GM23338 (cell line): ENCODE results near the gene IL4I1. TPM values are rescaled to one million over a fixed set of nuclear protein-coding genes. Genes with fewer than 3 reads are reported as not detected.
A peak's percentile ranks its signal among the peaks of the same experiment; 100 is the strongest.

Source experiments
- ATAC-seq: fragments of 200-7000 bp; cut with Tn5 transposase; 3 replicates; pipeline ENCODE4 v1.9.1; 2020
- DNase-seq: peaks from one replicate; pipeline ENCODE4 v3.0.0-alpha.2; 2015; ENCODE audit warnings: low spot score
- H2AFZ ChIP-seq: fragments of 200-600 bp; sonication (generic); 2 replicates; pipeline ENCODE4 v1.8.0; 2016; ENCODE audit warnings: antibody characterized with exemption, mild to moderate bottlenecking, moderate library complexity
- H3F3A ChIP-seq: fragments of 200-600 bp; sonication (generic); replicated peaks from 2 replicates; pipeline ENCODE4 v1.8.0; 2017; ENCODE audit warnings: antibody characterized with exemption, mixed run types, low read depth
- H3K27ac ChIP-seq: fragments of 200-600 bp; sonication (generic); 2 replicates; pipeline ENCODE4 v1.6.1; 2016; ENCODE audit warnings: low read depth
- H3K27me3 ChIP-seq: fragments of 200-600 bp; sonication (generic); 2 replicates; pipeline ENCODE4 v1.8.0; 2016; ENCODE audit warnings: mild to moderate bottlenecking, mixed run types, moderate library complexity; ENCODE audit not compliant: insufficient read depth
- H3K36me3 ChIP-seq: fragments of 200-600 bp; sonication (generic); 2 replicates; pipeline ENCODE4 v1.8.0; 2016; ENCODE audit warnings: mild to moderate bottlenecking; ENCODE audit not compliant: insufficient read depth
- H3K4me1 ChIP-seq: fragments of 200-600 bp; sonication (generic); 2 replicates; pipeline ENCODE4 v1.8.0; 2016; ENCODE audit warnings: mild to moderate bottlenecking, moderate library complexity; ENCODE audit not compliant: insufficient read depth
- H3K4me2 ChIP-seq: fragments of 200-600 bp; sonication (generic); 2 replicates; pipeline ENCODE4 v1.7.1; 2017; ENCODE audit warnings: mixed run types
- H3K4me3 ChIP-seq: fragments of 200-600 bp; sonication (generic); 2 replicates; pipeline ENCODE4 v1.6.1; 2016; ENCODE audit warnings: mixed run types
- H3K79me2 ChIP-seq: fragments of 200-600 bp; sonication (generic); replicated peaks from 2 replicates; pipeline ENCODE4 v1.8.0; 2017; ENCODE audit warnings: mild to moderate bottlenecking; ENCODE audit not compliant: insufficient read depth
- H3K9me2 ChIP-seq: fragments of 200-600 bp; sonication (generic); 2 replicates; pipeline ENCODE4 v1.8.0; 2017; ENCODE audit not compliant: insufficient read depth
- H4K20me1 ChIP-seq: fragments of 200-600 bp; sonication (generic); replicated peaks from 2 replicates; pipeline ENCODE4 v1.8.0; 2017; ENCODE audit warnings: mild to moderate bottlenecking; ENCODE audit not compliant: insufficient read depth
- H3K27ac Mint-ChIP-seq: 2 replicates; pipeline ENCODE4 v1.8.0; 2020; ENCODE audit warnings: inconsistent platforms, mild to moderate bottlenecking, moderate library complexity, mixed read lengths
- H3K27me3 Mint-ChIP-seq: 3 replicates; pipeline ENCODE4 v1.8.0; 2022; ENCODE audit warnings: low read depth, mild to moderate bottlenecking, moderate library complexity, mixed read lengths, inconsistent platforms; ENCODE audit not compliant: insufficient read depth, poor library complexity
- H3K36me3 Mint-ChIP-seq: 3 replicates; pipeline ENCODE4 v1.8.0; 2021; ENCODE audit warnings: low read depth, mild to moderate bottlenecking, inconsistent platforms, moderate library complexity, mixed read lengths
- H3K4me1 Mint-ChIP-seq: 3 replicates; pipeline ENCODE4 v1.8.0; 2020; ENCODE audit warnings: mild to moderate bottlenecking, inconsistent platforms, mixed read lengths
- H3K4me3 Mint-ChIP-seq: 3 replicates; pipeline ENCODE4 v1.8.0; 2021; ENCODE audit warnings: moderate library complexity, mild to moderate bottlenecking, inconsistent platforms, mixed read lengths
- H3K9me3 Mint-ChIP-seq: 3 replicates; pipeline ENCODE4 v1.8.0; 2020; ENCODE audit warnings: moderate library complexity, mild to moderate bottlenecking, inconsistent platforms, mixed read lengths
- CREB1 ChIP-seq: fragments of 250-450 bp; sonication (Bioruptor Pico); IDR thresholded peaks from 2 replicates; pipeline ENCODE4 v1.5.0; 2020; ENCODE audit warnings: low read depth, mild to moderate bottlenecking, moderate library complexity
- EZH2 ChIP-seq: fragments of 200-600 bp; sonication (generic); IDR thresholded peaks from one replicate; pipeline ENCODE4 v1.8.0; 2017; ENCODE audit warnings: antibody characterized with exemption, mild to moderate bottlenecking, low read depth; ENCODE audit not compliant: unreplicated experiment
- EZH2phosphoT487 ChIP-seq: fragments of 200-600 bp; sonication (generic); IDR thresholded peaks from one replicate; pipeline ENCODE4 v1.8.1; 2018; ENCODE audit warnings: antibody characterized with exemption; ENCODE audit not compliant: unreplicated experiment
- JUNB ChIP-seq: IDR thresholded peaks from one replicate; pipeline ENCODE4 v1.6.1; 2016; ENCODE audit warnings: antibody characterized with exemption; ENCODE audit not compliant: unreplicated experiment
- NANOG ChIP-seq: IDR thresholded peaks from 2 replicates; pipeline ENCODE4 v1.6.1; 2016; ENCODE audit warnings: antibody characterized with exemption, borderline replicate concordance
- POLR2AphosphoS5 ChIP-seq: IDR thresholded peaks from 2 replicates; pipeline ENCODE4 v1.6.1; 2016; ENCODE audit warnings: antibody characterized with exemption, low read depth
- polyA plus RNA-seq: library from polyadenylated mRNA; unstranded; fragments of >200 nt; fragmentation: Nextera tagmentation; extraction: Ambion mirVana; gene quantifications from 2 replicates; pipeline ENCODE4 v1.2.1, GENCODE V29; 2016
- total RNA-seq: library from RNA; depleted of rRNA; stranded (reverse); fragments of >200 nt; shearing (Covaris generic); gene quantifications from 2 replicates; pipeline ENCODE4 v1.2.3, GENCODE V29; 2014
- TF ChIP-seq, protein P1 (sequence below): IDR thresholded peaks from 2 replicates; pipeline ENCODE4 v1.6.1; 2016; ENCODE audit warnings: antibody characterized with exemption
- TF ChIP-seq, protein P2 (sequence below), 2 experiments: fragments of 200-600 bp in 1 of 2; sonication (generic) in 1 of 2; conservative IDR thresholded peaks; 2 replicates each; pipeline versions ENCODE4 v1.5.1 to v1.6.1; 2016 to 2017; ENCODE audit warnings: antibody characterized with exemption in 2 of 2, low read depth in 2 of 2, mild to moderate bottlenecking in 2 of 2, moderate library complexity in 1 of 2
- TF ChIP-seq, protein P3 (sequence below): IDR thresholded peaks from one replicate; pipeline ENCODE4 v1.6.1; 2018; ENCODE audit warnings: antibody characterized with exemption; ENCODE audit not compliant: unreplicated experiment
- TF ChIP-seq, protein P4 (sequence below): fragments of 250-450 bp; sonication (Bioruptor Pico); IDR thresholded peaks from 2 replicates; pipeline ENCODE4 v1.5.0; 2020; ENCODE audit warnings: mild to moderate bottlenecking, moderate library complexity

The IL4I1 gene
- total and polyA plus RNA-seq, 2 experiments from 2014 or later, result 0.60 to 0.69 TPM

DNA sequence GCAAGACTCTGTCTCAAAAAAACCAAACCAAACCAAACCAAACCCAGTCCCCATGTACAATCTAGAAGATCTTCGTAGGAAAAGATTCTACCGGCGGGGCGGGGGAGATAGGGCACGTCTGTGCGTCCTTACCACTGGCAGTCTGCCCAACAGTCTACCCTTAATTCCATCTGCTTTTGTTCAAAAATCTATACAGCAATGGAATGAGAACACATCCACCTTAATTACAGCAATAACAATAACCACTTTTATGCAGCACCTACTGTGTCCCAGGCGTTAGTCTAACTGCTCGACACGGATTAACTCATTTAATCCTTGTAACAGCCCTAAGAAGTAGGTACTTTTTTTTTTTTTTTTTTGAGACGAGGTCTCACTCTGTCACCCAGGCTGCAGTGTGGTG, 29.8 kb upstream of the IL4I1 start:
- Histone ChIP-seq H3K4me1 (peaks cover 15% of the 10 kb centered on the region), H3K4me2 (no peak overlapping the region), H3K27ac (0 out of 2 replicates have a peak overlapping the region, but pooled peaks have one; percentile 14), H3K4me3 (no peak overlapping the region), H2AFZ (no peak overlapping the region), H3K36me3 (peaks cover 17% of the 10 kb centered on the region), H3F3A (peaks cover 4% of the 10 kb centered on the region), H3K27me3 (no peaks in the 10 kb centered on the region), H3K79me2 (peaks cover 78% of the 10 kb centered on the region), H4K20me1 (peaks cover 42% of the 10 kb centered on the region), H3K9me2 (no peaks in the 10 kb centered on the region)
- Mint-ChIP-seq H3K9me3 (peaks cover 10% of the 10 kb centered on the region), H3K36me3 (peaks cover 89% of the 10 kb centered on the region), H3K27ac (no peak overlapping the region), H3K4me1 (peaks cover 49% of the 10 kb centered on the region), H3K27me3 (peaks cover 36% of the 10 kb centered on the region), H3K4me3 (no peak overlapping the region)
- no peak for ATAC-seq
- DNase-seq, result no peak
- TF ChIP-seq, protein P1, sequence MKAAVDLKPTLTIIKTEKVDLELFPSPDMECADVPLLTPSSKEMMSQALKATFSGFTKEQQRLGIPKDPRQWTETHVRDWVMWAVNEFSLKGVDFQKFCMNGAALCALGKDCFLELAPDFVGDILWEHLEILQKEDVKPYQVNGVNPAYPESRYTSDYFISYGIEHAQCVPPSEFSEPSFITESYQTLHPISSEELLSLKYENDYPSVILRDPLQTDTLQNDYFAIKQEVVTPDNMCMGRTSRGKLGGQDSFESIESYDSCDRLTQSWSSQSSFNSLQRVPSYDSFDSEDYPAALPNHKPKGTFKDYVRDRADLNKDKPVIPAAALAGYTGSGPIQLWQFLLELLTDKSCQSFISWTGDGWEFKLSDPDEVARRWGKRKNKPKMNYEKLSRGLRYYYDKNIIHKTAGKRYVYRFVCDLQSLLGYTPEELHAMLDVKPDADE, result no peak
- TF ChIP-seq, protein P2, sequence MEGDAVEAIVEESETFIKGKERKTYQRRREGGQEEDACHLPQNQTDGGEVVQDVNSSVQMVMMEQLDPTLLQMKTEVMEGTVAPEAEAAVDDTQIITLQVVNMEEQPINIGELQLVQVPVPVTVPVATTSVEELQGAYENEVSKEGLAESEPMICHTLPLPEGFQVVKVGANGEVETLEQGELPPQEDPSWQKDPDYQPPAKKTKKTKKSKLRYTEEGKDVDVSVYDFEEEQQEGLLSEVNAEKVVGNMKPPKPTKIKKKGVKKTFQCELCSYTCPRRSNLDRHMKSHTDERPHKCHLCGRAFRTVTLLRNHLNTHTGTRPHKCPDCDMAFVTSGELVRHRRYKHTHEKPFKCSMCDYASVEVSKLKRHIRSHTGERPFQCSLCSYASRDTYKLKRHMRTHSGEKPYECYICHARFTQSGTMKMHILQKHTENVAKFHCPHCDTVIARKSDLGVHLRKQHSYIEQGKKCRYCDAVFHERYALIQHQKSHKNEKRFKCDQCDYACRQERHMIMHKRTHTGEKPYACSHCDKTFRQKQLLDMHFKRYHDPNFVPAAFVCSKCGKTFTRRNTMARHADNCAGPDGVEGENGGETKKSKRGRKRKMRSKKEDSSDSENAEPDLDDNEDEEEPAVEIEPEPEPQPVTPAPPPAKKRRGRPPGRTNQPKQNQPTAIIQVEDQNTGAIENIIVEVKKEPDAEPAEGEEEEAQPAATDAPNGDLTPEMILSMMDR (conservative IDR thresholded peaks at IDR 0.05; ENCODE audit: low read depth in 2 of 2), result no peak
- TF ChIP-seq POLR2AphosphoS5, result no peak
- no peak for TF ChIP-seq EZH2
- TF ChIP-seq, protein P3, sequence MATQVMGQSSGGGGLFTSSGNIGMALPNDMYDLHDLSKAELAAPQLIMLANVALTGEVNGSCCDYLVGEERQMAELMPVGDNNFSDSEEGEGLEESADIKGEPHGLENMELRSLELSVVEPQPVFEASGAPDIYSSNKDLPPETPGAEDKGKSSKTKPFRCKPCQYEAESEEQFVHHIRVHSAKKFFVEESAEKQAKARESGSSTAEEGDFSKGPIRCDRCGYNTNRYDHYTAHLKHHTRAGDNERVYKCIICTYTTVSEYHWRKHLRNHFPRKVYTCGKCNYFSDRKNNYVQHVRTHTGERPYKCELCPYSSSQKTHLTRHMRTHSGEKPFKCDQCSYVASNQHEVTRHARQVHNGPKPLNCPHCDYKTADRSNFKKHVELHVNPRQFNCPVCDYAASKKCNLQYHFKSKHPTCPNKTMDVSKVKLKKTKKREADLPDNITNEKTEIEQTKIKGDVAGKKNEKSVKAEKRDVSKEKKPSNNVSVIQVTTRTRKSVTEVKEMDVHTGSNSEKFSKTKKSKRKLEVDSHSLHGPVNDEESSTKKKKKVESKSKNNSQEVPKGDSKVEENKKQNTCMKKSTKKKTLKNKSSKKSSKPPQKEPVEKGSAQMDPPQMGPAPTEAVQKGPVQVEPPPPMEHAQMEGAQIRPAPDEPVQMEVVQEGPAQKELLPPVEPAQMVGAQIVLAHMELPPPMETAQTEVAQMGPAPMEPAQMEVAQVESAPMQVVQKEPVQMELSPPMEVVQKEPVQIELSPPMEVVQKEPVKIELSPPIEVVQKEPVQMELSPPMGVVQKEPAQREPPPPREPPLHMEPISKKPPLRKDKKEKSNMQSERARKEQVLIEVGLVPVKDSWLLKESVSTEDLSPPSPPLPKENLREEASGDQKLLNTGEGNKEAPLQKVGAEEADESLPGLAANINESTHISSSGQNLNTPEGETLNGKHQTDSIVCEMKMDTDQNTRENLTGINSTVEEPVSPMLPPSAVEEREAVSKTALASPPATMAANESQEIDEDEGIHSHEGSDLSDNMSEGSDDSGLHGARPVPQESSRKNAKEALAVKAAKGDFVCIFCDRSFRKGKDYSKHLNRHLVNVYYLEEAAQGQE, result no peak
- TF ChIP-seq CREB1 (CRISPR knock-in tag), result no peak
- TF ChIP-seq NANOG, result no peak
- no peak for TF ChIP-seq EZH2phosphoT487
- TF ChIP-seq JUNB, result no peak
- TF ChIP-seq, protein P4, sequence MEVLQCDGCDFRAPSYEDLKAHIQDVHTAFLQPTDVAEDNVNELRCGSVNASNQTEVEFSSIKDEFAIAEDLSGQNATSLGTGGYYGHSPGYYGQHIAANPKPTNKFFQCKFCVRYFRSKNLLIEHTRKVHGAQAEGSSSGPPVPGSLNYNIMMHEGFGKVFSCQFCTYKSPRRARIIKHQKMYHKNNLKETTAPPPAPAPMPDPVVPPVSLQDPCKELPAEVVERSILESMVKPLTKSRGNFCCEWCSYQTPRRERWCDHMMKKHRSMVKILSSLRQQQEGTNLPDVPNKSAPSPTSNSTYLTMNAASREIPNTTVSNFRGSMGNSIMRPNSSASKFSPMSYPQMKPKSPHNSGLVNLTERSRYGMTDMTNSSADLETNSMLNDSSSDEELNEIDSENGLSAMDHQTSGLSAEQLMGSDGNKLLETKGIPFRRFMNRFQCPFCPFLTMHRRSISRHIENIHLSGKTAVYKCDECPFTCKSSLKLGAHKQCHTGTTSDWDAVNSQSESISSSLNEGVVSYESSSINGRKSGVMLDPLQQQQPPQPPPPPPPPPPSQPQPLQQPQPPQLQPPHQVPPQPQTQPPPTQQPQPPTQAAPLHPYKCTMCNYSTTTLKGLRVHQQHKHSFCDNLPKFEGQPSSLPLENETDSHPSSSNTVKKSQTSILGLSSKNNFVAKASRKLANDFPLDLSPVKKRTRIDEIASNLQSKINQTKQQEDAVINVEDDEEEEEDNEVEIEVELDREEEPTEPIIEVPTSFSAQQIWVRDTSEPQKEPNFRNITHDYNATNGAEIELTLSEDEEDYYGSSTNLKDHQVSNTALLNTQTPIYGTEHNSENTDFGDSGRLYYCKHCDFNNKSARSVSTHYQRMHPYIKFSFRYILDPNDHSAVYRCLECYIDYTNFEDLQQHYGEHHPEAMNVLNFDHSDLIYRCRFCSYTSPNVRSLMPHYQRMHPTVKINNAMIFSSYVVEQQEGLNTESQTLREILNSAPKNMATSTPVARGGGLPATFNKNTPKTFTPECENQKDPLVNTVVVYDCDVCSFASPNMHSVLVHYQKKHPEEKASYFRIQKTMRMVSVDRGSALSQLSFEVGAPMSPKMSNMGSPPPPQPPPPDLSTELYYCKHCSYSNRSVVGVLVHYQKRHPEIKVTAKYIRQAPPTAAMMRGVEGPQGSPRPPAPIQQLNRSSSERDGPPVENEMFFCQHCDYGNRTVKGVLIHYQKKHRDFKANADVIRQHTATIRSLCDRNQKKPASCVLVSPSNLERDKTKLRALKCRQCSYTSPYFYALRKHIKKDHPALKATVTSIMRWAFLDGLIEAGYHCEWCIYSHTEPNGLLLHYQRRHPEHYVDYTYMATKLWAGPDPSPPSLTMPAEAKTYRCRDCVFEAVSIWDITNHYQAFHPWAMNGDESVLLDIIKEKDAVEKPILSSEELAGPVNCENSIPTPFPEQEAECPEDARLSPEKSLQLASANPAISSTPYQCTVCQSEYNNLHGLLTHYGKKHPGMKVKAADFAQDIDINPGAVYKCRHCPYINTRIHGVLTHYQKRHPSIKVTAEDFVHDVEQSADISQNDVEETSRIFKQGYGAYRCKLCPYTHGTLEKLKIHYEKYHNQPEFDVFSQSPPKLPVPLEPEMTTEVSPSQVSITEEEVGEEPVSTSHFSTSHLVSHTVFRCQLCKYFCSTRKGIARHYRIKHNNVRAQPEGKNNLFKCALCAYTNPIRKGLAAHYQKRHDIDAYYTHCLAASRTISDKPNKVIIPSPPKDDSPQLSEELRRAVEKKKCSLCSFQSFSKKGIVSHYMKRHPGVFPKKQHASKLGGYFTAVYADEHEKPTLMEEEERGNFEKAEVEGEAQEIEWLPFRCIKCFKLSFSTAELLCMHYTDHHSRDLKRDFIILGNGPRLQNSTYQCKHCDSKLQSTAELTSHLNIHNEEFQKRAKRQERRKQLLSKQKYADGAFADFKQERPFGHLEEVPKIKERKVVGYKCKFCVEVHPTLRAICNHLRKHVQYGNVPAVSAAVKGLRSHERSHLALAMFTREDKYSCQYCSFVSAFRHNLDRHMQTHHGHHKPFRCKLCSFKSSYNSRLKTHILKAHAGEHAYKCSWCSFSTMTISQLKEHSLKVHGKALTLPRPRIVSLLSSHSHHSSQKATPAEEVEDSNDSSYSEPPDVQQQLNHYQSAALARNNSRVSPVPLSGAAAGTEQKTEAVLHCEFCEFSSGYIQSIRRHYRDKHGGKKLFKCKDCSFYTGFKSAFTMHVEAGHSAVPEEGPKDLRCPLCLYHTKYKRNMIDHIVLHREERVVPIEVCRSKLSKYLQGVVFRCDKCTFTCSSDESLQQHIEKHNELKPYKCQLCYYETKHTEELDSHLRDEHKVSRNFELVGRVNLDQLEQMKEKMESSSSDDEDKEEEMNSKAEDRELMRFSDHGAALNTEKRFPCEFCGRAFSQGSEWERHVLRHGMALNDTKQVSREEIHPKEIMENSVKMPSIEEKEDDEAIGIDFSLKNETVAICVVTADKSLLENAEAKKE (CRISPR knock-in tag), result no peak
